ENCODE results near the gene DCP2.

DCP2 gene

GRCh38 chr5:113005454-113005853 lies 28.9 kb downstream of the DCP2 start:
- in situ Hi-C loops (cut with MboI; ENCODE audit: low sequenced_read_pairs) = loop anchor here (10.0 kb wide), 1 partner anchor 319 kb away; no protein-coding TSS in a partner anchor
- Histone ChIP-seq H3K9me3 (no peaks in the 10 kb centered on the region), H3K4me3 (no peak overlapping the region), H3K36me3 (replicated peaks) (peaks cover 66% of the 10 kb centered on the region), H3K4me1 (no peaks in the 10 kb centered on the region), H3K27me3 (ENCODE audit: low read depth) (no peaks in the 10 kb centered on the region)
- DNase-seq (ENCODE audit: low spot score in 2 of 2) = no peak

GRCh38 chr5:113017881-113018635 lies 41.5 kb downstream of the DCP2 start:
- Histone ChIP-seq H3K4me1 (peaks cover 4% of the 10 kb centered on the region), H3K9me3 (no peaks in the 10 kb centered on the region), H3K4me3 (no peak overlapping the region), H3K27me3 (ENCODE audit: low read depth) (no peaks in the 10 kb centered on the region), H3K36me3 (replicated peaks) (peaks cover 30% of the 10 kb centered on the region)
- in situ Hi-C loops (cut with MboI; ENCODE audit: low sequenced_read_pairs) = no loop called here
- no peak for DNase-seq (ENCODE audit: low spot score in 2 of 2)

- H3K36me3 ChIP-seq (replicated peaks) = peaks cover 24% of the 10 kb centered on the region
- peaks cover 4% of the 10 kb centered on the region for H3K4me1 ChIP-seq
- in situ Hi-C loops (cut with MboI; ENCODE audit: low sequenced_read_pairs) = no loop called here
- H3K4me3 ChIP-seq = no peak overlapping the region
- no peak for DNase-seq (ENCODE audit: low spot score in 2 of 2)
- no peaks in the 10 kb centered on the region for H3K9me3 ChIP-seq
- no peaks in the 10 kb centered on the region for H3K27me3 ChIP-seq (ENCODE audit: low read depth)
These were observed 44.1 kb downstream of the DCP2 start for GRCh38 chr5:113020461-113021273.

GRCh38 chr5:113022661-113023060 lies 46.1 kb downstream of the DCP2 start:
- no peak overlapping the region for H3K4me3 ChIP-seq
- H3K27me3 ChIP-seq (ENCODE audit: low read depth) = no peaks in the 10 kb centered on the region
- H3K36me3 ChIP-seq (replicated peaks) = peaks cover 35% of the 10 kb centered on the region
- in situ Hi-C loops (cut with MboI; ENCODE audit: low sequenced_read_pairs) = no loop called here
- H3K4me1 ChIP-seq = peaks cover 4% of the 10 kb centered on the region
- DNase-seq (ENCODE audit: low spot score in 2 of 2) = no peak
- no peaks in the 10 kb centered on the region for H3K9me3 ChIP-seq

- Histone ChIP-seq H3K4me1 (peaks cover 4% of the 10 kb centered on the region), H3K9me3 (no peaks in the 10 kb centered on the region), H3K4me3 (no peak overlapping the region), H3K27me3 (ENCODE audit: low read depth) (no peaks in the 10 kb centered on the region), H3K36me3 (replicated peaks) (peaks cover 35% of the 10 kb centered on the region)
- in situ Hi-C loops (cut with MboI; ENCODE audit: low sequenced_read_pairs) = no loop called here
- no peak for DNase-seq (ENCODE audit: low spot score in 2 of 2)
These were observed 47.6 kb downstream of the DCP2 start for GRCh38 chr5:113024076-113024697.

- no peak overlapping the region for H3K4me3 ChIP-seq
- H3K9me3 ChIP-seq = no peaks in the 10 kb centered on the region
- peaks cover 26% of the 10 kb centered on the region for H3K36me3 ChIP-seq (replicated peaks)
- DNase-seq (ENCODE audit: low spot score in 2 of 2) = no peak
- in situ Hi-C loops (cut with MboI; ENCODE audit: low sequenced_read_pairs) = no loop called here
- H3K4me1 ChIP-seq = peaks cover 4% of the 10 kb centered on the region
- no peaks in the 10 kb centered on the region for H3K27me3 ChIP-seq (ENCODE audit: low read depth)
These were observed 49.0 kb downstream of the DCP2 start for GRCh38 chr5:113025596-113025995.

GRCh38 chr5:113026211-113026610 lies 49.6 kb downstream of the DCP2 start:
- in situ Hi-C loops (cut with MboI; ENCODE audit: low sequenced_read_pairs) = no loop called here
- Histone ChIP-seq H3K4me3 (no peak overlapping the region), H3K36me3 (replicated peaks) (peaks cover 22% of the 10 kb centered on the region), H3K4me1 (peaks cover 4% of the 10 kb centered on the region), H3K9me3 (no peaks in the 10 kb centered on the region), H3K27me3 (ENCODE audit: low read depth) (no peaks in the 10 kb centered on the region)
- no peak for DNase-seq (ENCODE audit: low spot score in 2 of 2)

- Histone ChIP-seq H3K4me3 (no peak overlapping the region), H3K9me3 (no peaks in the 10 kb centered on the region), H3K4me1 (no peaks in the 10 kb centered on the region; the same call in 1 of the 2 replicates), H3K27me3 (ENCODE audit: low read depth) (no peaks in the 10 kb centered on the region), H3K36me3 (replicated peaks) (peaks cover 22% of the 10 kb centered on the region)
- DNase-seq (ENCODE audit: low spot score in 2 of 2) = no peak
- in situ Hi-C loops (cut with MboI; ENCODE audit: low sequenced_read_pairs) = no loop called here
These were observed 50.4 kb downstream of the DCP2 start for GRCh38 chr5:113027015-113027414.

- Histone ChIP-seq H3K4me1 (peaks cover under 1% of the 10 kb centered on the region; the same call in 1 of the 2 replicates), H3K4me3 (no peak overlapping the region), H3K27me3 (ENCODE audit: low read depth) (no peaks in the 10 kb centered on the region), H3K9me3 (no peaks in the 10 kb centered on the region), H3K36me3 (replicated peaks) (peaks cover 22% of the 10 kb centered on the region)
- in situ Hi-C loops (cut with MboI; ENCODE audit: low sequenced_read_pairs) = no loop called here
- no peak for DNase-seq (ENCODE audit: low spot score in 2 of 2)
These were observed 50.8 kb downstream of the DCP2 start for GRCh38 chr5:113027431-113027830.

- Histone ChIP-seq H3K4me3 (no peak overlapping the region), H3K4me1 (peaks cover 8% of the 10 kb centered on the region; the same call in 1 of the 2 replicates), H3K36me3 (replicated peaks) (peaks cover 14% of the 10 kb centered on the region), H3K9me3 (no peaks in the 10 kb centered on the region), H3K27me3 (ENCODE audit: low read depth) (no peaks in the 10 kb centered on the region)
- no peak for DNase-seq (ENCODE audit: low spot score in 2 of 2)
- in situ Hi-C loops (cut with MboI; ENCODE audit: low sequenced_read_pairs) = no loop called here
These were observed 53.0 kb downstream of the DCP2 start for GRCh38 chr5:113029614-113030013.

GRCh38 chr5:113031104-113031503 lies 54.5 kb downstream of the DCP2 start:
- in situ Hi-C loops (cut with MboI; ENCODE audit: low sequenced_read_pairs) = no loop called here
- DNase-seq (ENCODE audit: low spot score in 2 of 2) = no peak
- peaks cover 14% of the 10 kb centered on the region for H3K36me3 ChIP-seq (replicated peaks)
- no peaks in the 10 kb centered on the region for H3K27me3 ChIP-seq (ENCODE audit: low read depth)
- H3K4me1 ChIP-seq = peaks cover 8% of the 10 kb centered on the region; the same call in 1 of the 2 replicates
- H3K9me3 ChIP-seq = no peaks in the 10 kb centered on the region
- H3K4me3 ChIP-seq = no peak overlapping the region

- DNase-seq (ENCODE audit: low spot score in 2 of 2) = peak; percentile 20 to 43
- H3K27me3 ChIP-seq (ENCODE audit: low read depth) = no peaks in the 10 kb centered on the region
- peaks cover 8% of the 10 kb centered on the region; the same call in 1 of the 2 replicates for H3K4me1 ChIP-seq
- no peaks in the 10 kb centered on the region for H3K9me3 ChIP-seq
- in situ Hi-C loops (cut with MboI; ENCODE audit: low sequenced_read_pairs) = no loop called here
- no peak overlapping the region for H3K4me3 ChIP-seq
- peaks cover 12% of the 10 kb centered on the region for H3K36me3 ChIP-seq (replicated peaks)
These were observed 55.0 kb downstream of the DCP2 start for GRCh38 chr5:113031557-113031956.

GRCh38 chr5:113034182-113034773 lies 57.7 kb downstream of the DCP2 start:
- in situ Hi-C loops (cut with MboI; ENCODE audit: low sequenced_read_pairs) = no loop called here
- DNase-seq (ENCODE audit: low spot score in 2 of 2) = no peak

More at GRCh38 chr5:113034182-113034773, 57.7 kb downstream of the DCP2 start:
- Histone ChIP-seq H3K36me3 (replicated peaks) (no peaks in the 10 kb centered on the region), H3K9me3 (no peaks in the 10 kb centered on the region), H3K27me3 (ENCODE audit: low read depth) (no peaks in the 10 kb centered on the region), H3K4me1 (peaks cover 8% of the 10 kb centered on the region; the same call in 1 of the 2 replicates), H3K4me3 (no peak overlapping the region)

Measured in HAP-1 (cell line).